Neutrophil (primary cell): ENCODE results near the gene XPO5.

ENCODE experiments used
- H3K27ac ChIP-seq: fragments of 200-600 bp; sonication (generic); 2 replicates; pipeline ENCODE4 v1.5.1; 2016; ENCODE audit warnings: mild to moderate bottlenecking, moderate library complexity
- H3K27me3 ChIP-seq: fragments of 200-600 bp; sonication (generic); 2 replicates; pipeline ENCODE4 v1.6.0; 2016; ENCODE audit warnings: mild to moderate bottlenecking
- H3K36me3 ChIP-seq: fragments of 200-600 bp; sonication (generic); 2 replicates; pipeline ENCODE4 v1.5.1; 2017
- H3K4me1 ChIP-seq, 2 experiments: fragments of 200-600 bp in 1 of 2; sonication (generic) in 1 of 2; 1 replicate in 1 of 2; 2 replicates in 1 of 2; pipeline versions ENCODE4 v1.5.1 to v1.6.1; 2013 to 2016; ENCODE audit warnings: low read depth in 1 of 2, low read length in 1 of 2, mild to moderate bottlenecking in 1 of 2, moderate library complexity in 1 of 2; ENCODE audit not compliant: control insufficient read depth in 1 of 2, insufficient read depth in 1 of 2
- H3K4me3 ChIP-seq, 2 experiments: fragments of 200-600 bp in 1 of 2; sonication (generic) in 1 of 2; 1 replicate in 1 of 2; 2 replicates in 1 of 2; pipeline ENCODE4 v1.5.1; 2013 to 2016; ENCODE audit warnings: low read depth in 1 of 2, low read length in 1 of 2, mild to moderate bottlenecking in 1 of 2, moderate library complexity in 1 of 2
- H3K9me3 ChIP-seq: fragments of 200-600 bp; sonication (generic); 2 replicates; pipeline ENCODE4 v1.5.1; 2016
- TF ChIP-seq, protein P1 (sequence below): fragments of 200-600 bp; sonication (generic); IDR thresholded peaks from 2 replicates; pipeline ENCODE4 v1.5.1; 2016; ENCODE audit warnings: antibody characterized with exemption

XPO5 gene

GRCh38 chr6:43520097-43520496 lies 55.7 kb downstream of the XPO5 start:
- H3K36me3 ChIP-seq, result peaks cover 44% of the 10 kb centered on the region

DNA sequence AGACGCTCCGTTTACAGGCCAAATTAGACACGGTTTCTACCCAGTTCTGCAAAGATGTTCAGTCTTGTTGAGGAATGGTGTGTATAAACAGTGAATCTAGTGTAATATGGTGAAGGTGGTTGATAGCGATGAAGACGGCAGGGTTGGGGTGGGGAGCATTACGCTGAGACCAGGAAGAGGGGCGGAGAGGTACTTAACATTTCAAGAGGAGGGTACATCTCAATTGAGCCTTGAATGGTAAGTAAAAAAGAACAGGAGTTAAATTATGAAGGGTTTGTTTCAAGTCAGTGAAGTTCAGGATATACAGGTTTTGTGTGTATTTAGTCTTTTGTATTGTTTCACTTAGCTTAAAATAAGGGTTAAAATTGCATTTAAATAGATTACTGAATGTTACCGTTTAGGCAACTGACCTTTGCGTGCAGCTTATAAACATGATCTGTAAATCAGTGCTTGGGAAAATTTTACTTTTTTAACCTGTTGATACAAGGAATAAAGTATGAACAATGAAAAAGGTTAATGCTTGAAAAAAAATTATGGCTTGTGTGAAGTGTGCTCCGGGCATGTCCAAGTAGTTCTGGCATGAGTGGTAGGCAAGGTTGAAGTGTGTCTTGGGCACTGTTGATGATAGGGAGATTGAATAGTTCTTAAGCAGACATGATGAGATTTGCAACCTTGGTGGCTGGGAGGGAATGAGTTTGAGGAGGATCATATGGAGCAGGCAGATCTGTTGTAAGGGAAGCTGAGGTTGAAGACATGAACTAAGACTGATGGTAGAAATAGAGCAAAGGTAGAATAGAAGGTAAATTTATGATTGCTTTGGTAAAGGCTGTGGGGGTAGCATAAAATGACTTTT lies 58.1 kb downstream of the XPO5 start:
- TF ChIP-seq, protein P1, sequence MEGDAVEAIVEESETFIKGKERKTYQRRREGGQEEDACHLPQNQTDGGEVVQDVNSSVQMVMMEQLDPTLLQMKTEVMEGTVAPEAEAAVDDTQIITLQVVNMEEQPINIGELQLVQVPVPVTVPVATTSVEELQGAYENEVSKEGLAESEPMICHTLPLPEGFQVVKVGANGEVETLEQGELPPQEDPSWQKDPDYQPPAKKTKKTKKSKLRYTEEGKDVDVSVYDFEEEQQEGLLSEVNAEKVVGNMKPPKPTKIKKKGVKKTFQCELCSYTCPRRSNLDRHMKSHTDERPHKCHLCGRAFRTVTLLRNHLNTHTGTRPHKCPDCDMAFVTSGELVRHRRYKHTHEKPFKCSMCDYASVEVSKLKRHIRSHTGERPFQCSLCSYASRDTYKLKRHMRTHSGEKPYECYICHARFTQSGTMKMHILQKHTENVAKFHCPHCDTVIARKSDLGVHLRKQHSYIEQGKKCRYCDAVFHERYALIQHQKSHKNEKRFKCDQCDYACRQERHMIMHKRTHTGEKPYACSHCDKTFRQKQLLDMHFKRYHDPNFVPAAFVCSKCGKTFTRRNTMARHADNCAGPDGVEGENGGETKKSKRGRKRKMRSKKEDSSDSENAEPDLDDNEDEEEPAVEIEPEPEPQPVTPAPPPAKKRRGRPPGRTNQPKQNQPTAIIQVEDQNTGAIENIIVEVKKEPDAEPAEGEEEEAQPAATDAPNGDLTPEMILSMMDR, result no peak
- Histone ChIP-seq H3K27ac (peak overlapping the region; percentile 94), H3K4me1 (peaks cover 30 to 35% of the 10 kb centered on the region in 2 experiments), H3K27me3 (no peaks in the 10 kb centered on the region), H3K36me3 (peaks cover 48% of the 10 kb centered on the region), H3K4me3 (peak overlapping the region; percentile 92 to 96), H3K9me3 (no peaks in the 10 kb centered on the region)

More at GRCh38 chr6:43520097-43520496, 55.7 kb downstream of the XPO5 start:
- Histone ChIP-seq H3K9me3 (no peaks in the 10 kb centered on the region), H3K4me1 (peaks cover 23 to 25% of the 10 kb centered on the region in 2 experiments), H3K27ac (no peak overlapping the region), H3K4me3 (no peak overlapping the region), H3K27me3 (no peaks in the 10 kb centered on the region)
- TF ChIP-seq, protein P1, result no peak

- Histone ChIP-seq H3K27me3 (no peaks in the 10 kb centered on the region), H3K9me3 (no peaks in the 10 kb centered on the region), H3K4me1 (peaks cover 30 to 35% of the 10 kb centered on the region in 2 experiments), H3K27ac (peak within 1 kb of the TSS; percentile 94), H3K4me3 (peak within 1 kb of the TSS; percentile 92 to 96), H3K36me3 (peaks cover 50% of the 10 kb centered on the region)
- TF ChIP-seq, protein P1, result peak; percentile 23
Observed at GRCh38 chr6:43516697-43517504, 58.9 kb downstream of the XPO5 start, which contains the start of the genes POLR1C and YIPF3. POLR1C (plus strand) TSS chr6:43517089; CDS start chr6:43517110, 21 bp downstream. YIPF3 (minus strand) TSS chr6:43516926; CDS start chr6:43516807, 119 bp downstream.

DNA sequence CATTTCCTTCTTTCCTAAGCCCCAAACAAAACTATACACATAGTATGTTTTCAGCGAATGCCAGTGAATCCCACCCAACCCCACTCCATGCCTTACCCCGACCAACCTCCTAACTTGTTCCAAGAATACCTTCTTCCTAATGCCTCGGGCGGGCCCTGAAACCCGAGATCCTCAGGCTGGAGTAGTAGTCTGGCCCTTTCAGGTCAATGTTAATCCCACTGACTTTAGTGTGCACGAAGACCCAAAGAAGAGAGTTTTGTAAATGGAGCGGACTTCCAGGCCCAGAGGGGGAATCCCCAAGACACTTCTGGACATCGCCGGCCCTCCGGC lies 59.5 kb downstream of the XPO5 start:
- peak overlapping the region; percentile 92 to 96 for H3K4me3 ChIP-seq
- H3K27me3 ChIP-seq, result no peaks in the 10 kb centered on the region
- peaks cover 30 to 35% of the 10 kb centered on the region in 2 experiments for H3K4me1 ChIP-seq
- TF ChIP-seq, protein P1, result no peak
- H3K36me3 ChIP-seq, result peaks cover 53% of the 10 kb centered on the region
- no peaks in the 10 kb centered on the region for H3K9me3 ChIP-seq
- H3K27ac ChIP-seq, result peak overlapping the region; percentile 94

GRCh38 chr6:43515808-43516207 lies 60.0 kb downstream of the XPO5 start:
- H3K4me3 ChIP-seq, result peak overlapping the region; percentile 92 to 96
- H3K36me3 ChIP-seq, result peaks cover 58% of the 10 kb centered on the region
- TF ChIP-seq, protein P1, result no peak
- no peaks in the 10 kb centered on the region for H3K9me3 ChIP-seq
- peaks cover 30 to 35% of the 10 kb centered on the region in 2 experiments for H3K4me1 ChIP-seq
- H3K27me3 ChIP-seq, result no peaks in the 10 kb centered on the region
- peak overlapping the region; percentile 94 for H3K27ac ChIP-seq
